ENCODE data around the gene ZNF217. TPM values are rescaled to one million over a fixed set of nuclear protein-coding genes. Genes with fewer than 3 reads are reported as not detected.

Gene ZNF217
- polyA plus RNA-seq, 1 experiment: 16.6 TPM

DNA sequence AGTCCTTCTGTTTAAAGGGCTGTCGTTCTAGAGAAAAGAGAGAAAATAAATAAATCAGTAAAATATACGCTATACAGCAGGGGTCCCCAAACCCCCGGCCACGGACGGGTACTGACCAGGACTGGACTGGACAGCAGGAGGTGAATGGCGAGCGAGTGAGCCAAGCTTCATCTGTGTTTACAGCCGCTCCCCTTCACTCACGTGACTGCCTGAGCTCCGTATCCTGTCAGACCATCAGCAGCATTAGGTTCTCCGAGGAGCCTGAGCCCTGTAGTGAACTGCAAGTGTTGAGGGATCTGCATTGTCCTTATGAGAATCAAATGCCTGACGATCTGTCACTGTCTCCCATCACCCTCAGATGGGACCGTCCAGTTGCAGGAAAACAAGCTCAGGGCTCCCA lies 76.5 kb downstream of the ZNF217 start:
- TF ChIP-seq, protein P1, sequence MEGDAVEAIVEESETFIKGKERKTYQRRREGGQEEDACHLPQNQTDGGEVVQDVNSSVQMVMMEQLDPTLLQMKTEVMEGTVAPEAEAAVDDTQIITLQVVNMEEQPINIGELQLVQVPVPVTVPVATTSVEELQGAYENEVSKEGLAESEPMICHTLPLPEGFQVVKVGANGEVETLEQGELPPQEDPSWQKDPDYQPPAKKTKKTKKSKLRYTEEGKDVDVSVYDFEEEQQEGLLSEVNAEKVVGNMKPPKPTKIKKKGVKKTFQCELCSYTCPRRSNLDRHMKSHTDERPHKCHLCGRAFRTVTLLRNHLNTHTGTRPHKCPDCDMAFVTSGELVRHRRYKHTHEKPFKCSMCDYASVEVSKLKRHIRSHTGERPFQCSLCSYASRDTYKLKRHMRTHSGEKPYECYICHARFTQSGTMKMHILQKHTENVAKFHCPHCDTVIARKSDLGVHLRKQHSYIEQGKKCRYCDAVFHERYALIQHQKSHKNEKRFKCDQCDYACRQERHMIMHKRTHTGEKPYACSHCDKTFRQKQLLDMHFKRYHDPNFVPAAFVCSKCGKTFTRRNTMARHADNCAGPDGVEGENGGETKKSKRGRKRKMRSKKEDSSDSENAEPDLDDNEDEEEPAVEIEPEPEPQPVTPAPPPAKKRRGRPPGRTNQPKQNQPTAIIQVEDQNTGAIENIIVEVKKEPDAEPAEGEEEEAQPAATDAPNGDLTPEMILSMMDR (IDR thresholded peaks at IDR 0.05; ENCODE audit: low read depth, low read length): no peak
- POLR2A ChIA-PET: no interaction called here
- CTCF ChIA-PET: no interaction called here
- Histone ChIP-seq H3K27ac (ENCODE audit: low read depth, low read length) (no peak overlapping the region), H3K27me3 (ENCODE audit: control insufficient read depth, insufficient read depth, low read length) (no peaks in the 10 kb centered on the region), H3K9me3 (ENCODE audit: control insufficient read depth, insufficient read depth, low read length) (no peaks in the 10 kb centered on the region), H3K4me3 (ENCODE audit: low read depth, low read length) (no peak overlapping the region)
- DNase-seq (ENCODE audit: low read depth, low spot score): no peak

Small RNAs within 50 kb of the gene (small RNA-seq; reads per million reads assigned to genes)
- gene RF00019 (ENCODE audit: insufficient read length, low read depth): not detected
